IMR-90 (cell line): ENCODE results near the gene C19orf47. TPM values are rescaled to one million over a fixed set of nuclear protein-coding genes. Genes with fewer than 3 reads are reported as not detected.

Source experiments
- ATAC-seq: fragments of 200-7000 bp; cut with Tn5 transposase; 2 replicates; pipeline ENCODE4 v1.9.1; 2020; ENCODE audit warnings: low read depth, mild to moderate bottlenecking, moderate library complexity
- BruUV-seq: library from RNA; stranded (reverse); fragments of 400-500 nt; replicated peaks from 2 replicates; lab custom pipeline; 2021; lab: Mats Ljungman, UMichigan
- CTCF ChIA-PET: fragments of 300-600 bp; formaldehyde crosslinking; extraction: SDS; loops from one replicate; lab custom pipeline; 2021; ENCODE audit warnings: antibody characterized with exemption; lab: Yijun Ruan, JAX
- POLR2A ChIA-PET: fragments of 300-600 bp; sonication (Branson Sonifier 250); formaldehyde crosslinking; loops from one replicate; lab custom pipeline; 2022; ENCODE audit warnings: antibody characterized with exemption; ENCODE audit not compliant: unreplicated experiment; lab: Charles Lee
- DNase-seq: peaks from one replicate; pipeline ENCODE4 v3.0.0; 2013
- H2AFZ ChIP-seq: replicated peaks from 2 replicates; pipeline ENCODE3; 2013; ENCODE audit warnings: low read length, mild to moderate bottlenecking; ENCODE audit not compliant: poor library complexity
- H2AK5ac ChIP-seq: 2 replicates; pipeline ENCODE4 v1.6.1; 2013; ENCODE audit warnings: low read depth, low read length, inconsistent platforms
- H2AK9ac ChIP-seq: replicated peaks from 2 replicates; pipeline ENCODE3; 2013; ENCODE audit warnings: mild to moderate bottlenecking, low read depth, low read length, moderate library complexity; ENCODE audit not compliant: poor library complexity
- H2BK120ac ChIP-seq: 2 replicates; pipeline ENCODE4 v1.6.1; 2013; ENCODE audit warnings: low read depth, low read length, inconsistent platforms
- H2BK15ac ChIP-seq: 3 replicates; pipeline ENCODE4 v1.6.1; 2013; ENCODE audit warnings: low read depth, low read length, inconsistent platforms
- H2BK20ac ChIP-seq: 2 replicates; pipeline ENCODE4 v1.6.1; 2013; ENCODE audit warnings: low read depth, mild to moderate bottlenecking, inconsistent platforms, low read length, moderate library complexity
- H2BK5ac ChIP-seq: 2 replicates; pipeline ENCODE4 v1.6.1; 2013; ENCODE audit warnings: mild to moderate bottlenecking, low read depth, low read length, inconsistent platforms; ENCODE audit not compliant: poor library complexity, severe bottlenecking
- H3K14ac ChIP-seq: replicated peaks from 2 replicates; pipeline ENCODE4 v1.6.1; 2013; ENCODE audit warnings: low read depth, low read length, inconsistent platforms
- H3K18ac ChIP-seq: 2 replicates; pipeline ENCODE4 v1.6.1; 2013; ENCODE audit warnings: low read depth, low read length, control low read depth
- H3K23ac ChIP-seq: 2 replicates; pipeline ENCODE4 v1.6.1; 2013; ENCODE audit warnings: low read depth, low read length, inconsistent platforms
- H3K27ac ChIP-seq: 2 replicates; pipeline ENCODE4 v1.5.1; 2013; ENCODE audit warnings: mild to moderate bottlenecking, control low read depth, low read length; ENCODE audit not compliant: insufficient read depth
- H3K27me3 ChIP-seq: 2 replicates; pipeline ENCODE4 v1.6.1; 2013; ENCODE audit warnings: low read length; ENCODE audit not compliant: control insufficient read depth, insufficient read depth
- H3K36me3 ChIP-seq: 2 replicates; pipeline ENCODE4 v1.6.1; 2013; ENCODE audit warnings: low read length, mixed read lengths; ENCODE audit not compliant: control insufficient read depth, insufficient read depth
- H3K4ac ChIP-seq: 2 replicates; pipeline ENCODE4 v1.6.1; 2013; ENCODE audit warnings: low read depth, low read length, inconsistent platforms
- H3K4me1 ChIP-seq: 2 replicates; pipeline ENCODE4 v1.6.1; 2013; ENCODE audit warnings: low read length, mixed read lengths; ENCODE audit not compliant: control insufficient read depth, insufficient read depth
- H3K4me2 ChIP-seq: 2 replicates; pipeline ENCODE4 v1.6.1; 2013; ENCODE audit warnings: low read depth, mild to moderate bottlenecking, control low read depth, low read length, moderate library complexity
- H3K4me3 ChIP-seq: 2 replicates; pipeline ENCODE4 v1.5.1; 2013; ENCODE audit warnings: low read depth, mild to moderate bottlenecking, control low read depth, low read length, moderate library complexity; ENCODE audit not compliant: insufficient read depth
- H3K56ac ChIP-seq: 2 replicates; pipeline ENCODE4 v1.6.1; 2013; ENCODE audit warnings: low read length, inconsistent platforms; ENCODE audit not compliant: insufficient read depth; ENCODE audit errors: extremely low read depth
- H3K79me1 ChIP-seq, 2 experiments: 2 replicates each; pipeline ENCODE4 v1.6.1; 2013; ENCODE audit warnings: low read length in 2 of 2, inconsistent platforms in 1 of 2, low read depth in 1 of 2
- H3K9ac ChIP-seq: 2 replicates; pipeline ENCODE4 v1.6.1; 2013; ENCODE audit warnings: low read depth, low read length, control low read depth
- H3K9me1 ChIP-seq: 2 replicates; pipeline ENCODE4 v1.6.1; 2013; ENCODE audit warnings: low read length, inconsistent platforms; ENCODE audit not compliant: insufficient read depth
- H3K9me3 ChIP-seq: 2 replicates; pipeline ENCODE4 v1.6.1; 2013; ENCODE audit warnings: low read length; ENCODE audit not compliant: control insufficient read depth, insufficient read depth
- H4K20me1 ChIP-seq: 2 replicates; pipeline ENCODE4 v1.6.1; 2013; ENCODE audit warnings: low read length, inconsistent platforms; ENCODE audit not compliant: insufficient read depth
- H4K5ac ChIP-seq: 2 replicates; pipeline ENCODE4 v1.6.1; 2013; ENCODE audit warnings: mild to moderate bottlenecking, low read depth, low read length, control low read depth
- H4K8ac ChIP-seq, 2 experiments: 2 replicates each; pipeline ENCODE4 v1.6.1; 2013; ENCODE audit warnings: low read depth in 2 of 2, low read length in 2 of 2, control low read depth in 1 of 2, inconsistent platforms in 1 of 2
- H4K91ac ChIP-seq: 2 replicates; pipeline ENCODE4 v1.6.1; 2013; ENCODE audit warnings: low read depth, low read length, inconsistent platforms; ENCODE audit not compliant: insufficient read depth
- BHLHE40 ChIP-seq: fragments of 150-350 bp; IDR thresholded peaks from 2 replicates; pipeline ENCODE4 v1.6.1; 2016; ENCODE audit warnings: mild to moderate bottlenecking, low read depth, low read length
- CEBPB ChIP-seq: IDR thresholded peaks from 2 replicates; pipeline ENCODE4 v1.6.1; 2012; ENCODE audit warnings: low read depth, low read length, improper control_type of control experiment
- FOS ChIP-seq: fragments of 150-350 bp; IDR thresholded peaks from 2 replicates; pipeline ENCODE4 v1.6.1; 2016; ENCODE audit warnings: low read depth, low read length
- MAFK ChIP-seq: IDR thresholded peaks from 2 replicates; pipeline ENCODE4 v1.6.1; 2012; ENCODE audit warnings: low read depth, low read length, improper control_type of control experiment
- MAZ ChIP-seq: IDR thresholded peaks from 2 replicates; pipeline ENCODE4 v1.6.1; 2012; ENCODE audit warnings: low read depth, mild to moderate bottlenecking, low read length, improper control_type of control experiment, moderate library complexity, borderline replicate concordance
- MXI1 ChIP-seq: IDR thresholded peaks from 2 replicates; pipeline ENCODE4 v1.6.1; 2012; ENCODE audit warnings: low read depth, mild to moderate bottlenecking, low read length, moderate library complexity, borderline replicate concordance
- NFE2L2 ChIP-seq: fragments of 150-350 bp; IDR thresholded peaks from 2 replicates; pipeline ENCODE4 v1.6.1; 2016; ENCODE audit warnings: low read depth, mild to moderate bottlenecking, low read length
- POLR2A ChIP-seq: IDR thresholded peaks from 2 replicates; pipeline ENCODE4 v1.6.1; 2012; ENCODE audit warnings: mild to moderate bottlenecking, low read depth, low read length
- RCOR1 ChIP-seq: IDR thresholded peaks from 2 replicates; pipeline ENCODE4 v1.6.1; 2012; ENCODE audit warnings: mild to moderate bottlenecking, low read length, improper control_type of control experiment; ENCODE audit not compliant: insufficient replicate concordance
- RFX5 ChIP-seq: IDR thresholded peaks from 2 replicates; pipeline ENCODE4 v1.8.0; 2012; ENCODE audit warnings: low read depth, mild to moderate bottlenecking, low read length, moderate library complexity
- SMC3 ChIP-seq: fragments of 150-350 bp; IDR thresholded peaks from 2 replicates; pipeline ENCODE4 v1.6.1; 2016; ENCODE audit warnings: low read depth, mild to moderate bottlenecking, antibody characterized with exemption, low read length, moderate library complexity
- WGBS, 2 experiments: methylation state at CpG; one replicate each; pipeline versions ENCODE4 v1.1.5 to v1.1.7; 2013; ENCODE audit warnings: missing lambda C conversion rate in 2 of 2; ENCODE audit not compliant: insufficient read length in 1 of 2; ENCODE audit errors: extremely low coverage in 2 of 2; 5-methylcytosine and 5-hydroxymethylcytosine counted together
- dilution Hi-C: fragments of 300-500 bp; cut with HindIII; formaldehyde crosslinking; loops from one replicate; pipeline ENCODE4 v1.14.3; 2018; ENCODE audit warnings: low sequenced_read_pairs; ENCODE audit not compliant: unreplicated experiment
- in situ Hi-C: fragments of 300-500 bp; cut with MboI; formaldehyde crosslinking; loops from 3 replicates; pipeline ENCODE4 v1.14.3; 2019; ENCODE audit warnings: low sequenced_read_pairs, inconsistent platforms, mixed read lengths
- intact Hi-C: fragments of 100-400 bp; cut with micrococcal nuclease; formaldehyde crosslinking; loops from 2 replicates; pipeline ENCODE4 v1.10.0; 2022
- polyA plus RNA-seq, 3 experiments: library from polyadenylated mRNA; depleted of rRNA; stranded (reverse); fragments of >200 nt; gene quantifications; 2 replicates each; pipeline ENCODE4 v1.2.3, GENCODE V29; 2012; ENCODE audit warnings: low replicate concordance in 1 of 3
- total RNA-seq: library from RNA; depleted of rRNA; stranded (reverse); fragments of >200 nt; gene quantifications from 2 replicates; pipeline ENCODE4 v1.2.3, GENCODE V29; 2012
- TF ChIP-seq, protein P1 (sequence below): conservative IDR thresholded peaks from 2 replicates; pipeline ENCODE4 v1.5.1; 2012; ENCODE audit warnings: mild to moderate bottlenecking, low read depth, low read length, improper control_type of control experiment
- TF ChIP-seq, protein P2 (sequence below): fragments of 150-350 bp; IDR thresholded peaks from 2 replicates; pipeline ENCODE4 v1.6.1; 2016; ENCODE audit warnings: low read depth, mild to moderate bottlenecking, low read length, moderate library complexity, borderline replicate concordance

The C19orf47 gene
- total and polyA plus RNA-seq, 2 of the 4 experiments (the other 2 are of a cell fraction): 3.6 to 16.3 TPM

DNA sequence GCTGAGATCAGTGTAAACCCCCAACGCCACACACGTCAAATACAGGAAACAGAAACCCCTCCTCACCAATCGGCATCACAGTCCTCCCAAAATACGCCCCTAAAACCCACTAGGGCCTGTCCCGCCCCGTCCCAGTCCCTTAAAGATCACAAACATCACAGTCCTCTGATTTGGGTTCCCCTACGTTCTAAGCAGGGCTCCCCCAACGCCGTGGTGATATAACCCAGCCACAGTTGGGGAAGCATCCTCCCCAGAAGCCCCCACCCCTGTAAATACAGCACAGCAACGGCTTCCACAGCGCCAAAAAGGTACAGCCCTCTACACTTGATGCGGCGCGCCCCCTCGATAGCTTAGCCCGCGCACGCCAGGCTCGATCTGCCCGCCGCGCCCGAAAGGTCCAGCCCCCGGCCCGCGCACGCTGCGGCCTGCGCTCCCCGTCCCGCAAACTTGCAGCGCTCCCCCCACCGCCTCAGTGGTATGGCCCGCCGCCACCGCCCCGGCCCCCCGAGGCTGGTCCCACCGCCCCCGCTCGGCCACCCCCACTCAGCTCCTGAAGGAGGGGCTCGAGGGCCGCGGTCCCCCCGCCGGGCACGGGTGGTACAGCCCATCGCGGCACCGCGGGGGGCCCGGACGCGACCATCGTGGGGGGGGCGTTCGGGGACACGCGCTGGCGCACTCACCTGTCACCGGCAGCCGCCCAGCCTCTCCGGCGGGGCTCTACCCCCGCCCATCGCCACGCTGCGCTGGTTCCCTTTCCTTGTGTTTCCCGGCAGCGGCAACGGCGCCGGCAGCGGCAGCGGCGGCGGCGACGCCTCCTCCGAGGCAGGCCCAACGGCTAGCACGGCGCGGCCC, 63.5 kb downstream of the C19orf47 start, which contains the start of gene AKT2:
TSS of gene AKT2 (minus strand) at position 845 of the 852 bp plus-strand sequence. CDS start 20,078 bp downstream, outside the sequence.
- Histone ChIP-seq H4K91ac (peak within 1 kb of the TSS; percentile 90), H3K27me3 (no peaks in the 10 kb centered on the region), H2BK15ac (peak within 1 kb of the TSS; percentile 35; the same call in 1 of the 3 replicates), H2AFZ (peak within 1 kb of the TSS; percentile 96), H2BK20ac (no peak within 1 kb of the TSS), H3K14ac (peak within 1 kb of the TSS; percentile 95), H3K4me1 (peaks cover 20% of the 10 kb centered on the region), H3K23ac (peak within 1 kb of the TSS; percentile 85), H3K27ac (peak within 1 kb of the TSS; percentile 91), H4K20me1 (peaks cover 46% of the 10 kb centered on the region), H3K4me2 (peak within 1 kb of the TSS; percentile 94), H3K56ac (peak within 1 kb of the TSS; percentile 91), H3K36me3 (no peaks in the 10 kb centered on the region), H3K9ac (peak within 1 kb of the TSS; percentile 98), H2BK5ac (peak within 1 kb of the TSS; percentile 93), H3K9me1 (peaks cover 14% of the 10 kb centered on the region), H3K79me1 (peaks cover 5 to 56% of the 10 kb centered on the region in 2 experiments; a peak in 3 of 4 replicates), H4K8ac (peak within 1 kb of the TSS; percentile 96 to 97), H2AK5ac (peak within 1 kb of the TSS; percentile 93), H3K18ac (peak within 1 kb of the TSS; percentile 86), H4K5ac (peak within 1 kb of the TSS; percentile 99), H3K9me3 (no peaks in the 10 kb centered on the region), H3K4me3 (peak within 1 kb of the TSS; percentile 96), H3K4ac (peak within 1 kb of the TSS; percentile 78), H2BK120ac (peak within 1 kb of the TSS; percentile 36; the same call in 1 of the 2 replicates), H2AK9ac (peak within 1 kb of the TSS; percentile 98)
- intact Hi-C loops: no loop called here
- ChIA-PET CTCF (interaction anchor here (0.5 to 0.6 kb wide), 2 partner anchors 10 to 874 kb away, joined by 3 to 4 read pairs; no protein-coding TSS in a partner anchor), POLR2A (interaction anchor here (0.6 kb wide), 1 partner anchor 142 kb away, joined by 18 read pairs; no protein-coding TSS in a partner anchor)
- DNase-seq (peak; percentile 47), ATAC-seq (peak; percentile 61)
- BruUV-seq: no TSS peak
- WGBS, 2 experiments: 3% methylated on average over 18 of the region's 84 CpGs; no CpG with 5 or more reads in 1 of the 2 experiments
- dilution Hi-C loops: no loop called here
- in situ Hi-C loops: no loop called here
- TF ChIP-seq MAZ (0 out of 2 replicates have a peak, but pooled peaks have one; percentile 50), FOS (no peak), MAFK (no peak), CEBPB (no peak), MXI1 (peak; percentile 58; the same call in 1 of the 2 replicates), POLR2A (peak; percentile 48; the same call in 1 of the 2 replicates), RCOR1 (no peak), BHLHE40 (peak; percentile 82), RFX5 (no peak), NFE2L2 (no peak), SMC3 (no peak)
- TF ChIP-seq, protein P1, sequence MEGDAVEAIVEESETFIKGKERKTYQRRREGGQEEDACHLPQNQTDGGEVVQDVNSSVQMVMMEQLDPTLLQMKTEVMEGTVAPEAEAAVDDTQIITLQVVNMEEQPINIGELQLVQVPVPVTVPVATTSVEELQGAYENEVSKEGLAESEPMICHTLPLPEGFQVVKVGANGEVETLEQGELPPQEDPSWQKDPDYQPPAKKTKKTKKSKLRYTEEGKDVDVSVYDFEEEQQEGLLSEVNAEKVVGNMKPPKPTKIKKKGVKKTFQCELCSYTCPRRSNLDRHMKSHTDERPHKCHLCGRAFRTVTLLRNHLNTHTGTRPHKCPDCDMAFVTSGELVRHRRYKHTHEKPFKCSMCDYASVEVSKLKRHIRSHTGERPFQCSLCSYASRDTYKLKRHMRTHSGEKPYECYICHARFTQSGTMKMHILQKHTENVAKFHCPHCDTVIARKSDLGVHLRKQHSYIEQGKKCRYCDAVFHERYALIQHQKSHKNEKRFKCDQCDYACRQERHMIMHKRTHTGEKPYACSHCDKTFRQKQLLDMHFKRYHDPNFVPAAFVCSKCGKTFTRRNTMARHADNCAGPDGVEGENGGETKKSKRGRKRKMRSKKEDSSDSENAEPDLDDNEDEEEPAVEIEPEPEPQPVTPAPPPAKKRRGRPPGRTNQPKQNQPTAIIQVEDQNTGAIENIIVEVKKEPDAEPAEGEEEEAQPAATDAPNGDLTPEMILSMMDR: no peak
- TF ChIP-seq, protein P2, sequence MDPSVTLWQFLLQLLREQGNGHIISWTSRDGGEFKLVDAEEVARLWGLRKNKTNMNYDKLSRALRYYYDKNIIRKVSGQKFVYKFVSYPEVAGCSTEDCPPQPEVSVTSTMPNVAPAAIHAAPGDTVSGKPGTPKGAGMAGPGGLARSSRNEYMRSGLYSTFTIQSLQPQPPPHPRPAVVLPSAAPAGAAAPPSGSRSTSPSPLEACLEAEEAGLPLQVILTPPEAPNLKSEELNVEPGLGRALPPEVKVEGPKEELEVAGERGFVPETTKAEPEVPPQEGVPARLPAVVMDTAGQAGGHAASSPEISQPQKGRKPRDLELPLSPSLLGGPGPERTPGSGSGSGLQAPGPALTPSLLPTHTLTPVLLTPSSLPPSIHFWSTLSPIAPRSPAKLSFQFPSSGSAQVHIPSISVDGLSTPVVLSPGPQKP: no peak
